Activated CD4-positive, alpha-beta T cell treated with anti-CD3 and anti-CD28 coated beads, Interleukin-2, amount 50 U/mL, for 16 hours (primary cell): Measurements from ENCODE around the gene CYP26B1.

Experiments
- DNase-seq: peaks from one replicate; pipeline ENCODE4 v3.0.0-alpha.2; 2020

Gene CYP26B1

DNA sequence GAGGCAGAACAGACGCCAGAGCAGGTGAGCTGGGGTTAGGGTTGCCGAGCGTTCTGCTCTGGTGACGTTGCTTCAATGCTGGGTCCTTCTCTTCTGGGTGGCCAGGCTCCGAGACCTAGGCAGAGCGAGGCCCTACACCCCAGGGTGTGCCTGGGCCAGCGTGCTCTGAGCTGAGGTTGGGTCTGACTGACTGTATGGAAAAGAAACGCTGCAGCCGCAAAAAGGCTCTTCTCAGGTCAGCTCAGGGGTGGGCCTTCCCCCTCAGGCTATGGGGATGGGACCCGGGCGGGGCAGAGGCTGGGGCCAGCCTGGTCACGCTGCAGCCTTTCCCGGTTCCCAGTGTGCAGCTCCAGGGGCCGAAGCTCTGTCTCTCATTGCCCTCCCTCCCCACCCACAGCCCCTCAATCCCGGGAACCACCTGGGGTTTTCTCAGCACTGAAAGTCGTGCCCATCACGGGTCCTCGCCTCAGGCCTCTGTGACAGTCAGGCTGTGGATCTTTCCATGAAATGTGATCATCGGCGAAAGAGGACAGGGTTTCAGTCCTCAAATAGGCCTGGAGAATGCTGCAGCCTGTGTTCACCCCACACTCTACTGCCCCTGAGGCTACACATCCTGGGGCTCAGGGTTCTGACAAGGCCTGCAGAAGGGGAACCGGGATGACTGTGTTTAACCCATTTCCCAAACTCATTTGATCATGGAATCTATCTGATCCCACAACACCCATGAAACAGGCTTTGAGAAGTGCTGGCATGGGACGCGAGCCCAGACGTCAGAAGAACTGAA lies 19.4 kb downstream of the CYP26B1 start:
- no peak for DNase-seq

DNA sequence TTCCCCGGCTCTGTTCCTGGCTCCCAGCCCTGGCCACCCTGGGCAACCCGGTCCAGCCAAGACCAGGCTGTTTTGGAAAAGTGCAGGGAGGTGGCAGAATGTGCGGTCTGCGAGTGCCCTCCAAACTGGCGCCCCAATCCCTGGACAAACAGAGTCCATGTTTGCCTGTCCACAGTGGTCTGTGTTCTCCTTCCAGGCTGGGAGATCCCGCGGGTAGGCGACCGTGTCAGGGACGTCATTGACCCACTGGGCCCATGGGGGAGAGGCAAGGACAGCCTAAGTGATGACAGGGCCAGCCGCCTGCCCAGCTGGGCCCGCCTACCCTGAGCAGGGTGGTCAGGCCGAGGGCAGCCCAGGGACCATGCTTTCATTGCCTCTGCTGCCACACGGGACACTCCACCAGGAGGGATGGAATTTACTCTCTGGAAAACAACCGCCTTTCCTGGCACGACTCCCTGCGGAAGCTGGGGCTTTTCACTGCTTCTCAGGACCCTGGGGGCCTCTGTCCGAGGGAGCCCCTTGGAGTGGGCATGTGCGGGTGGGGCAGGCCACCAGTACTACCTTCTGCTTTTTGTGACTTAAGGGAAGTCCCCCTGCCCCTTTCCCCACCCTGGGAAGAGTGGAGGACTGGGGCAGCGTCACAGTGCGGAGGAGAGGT lies 20.1 kb downstream of the CYP26B1 start:
- DNase-seq, result no peak

DNA sequence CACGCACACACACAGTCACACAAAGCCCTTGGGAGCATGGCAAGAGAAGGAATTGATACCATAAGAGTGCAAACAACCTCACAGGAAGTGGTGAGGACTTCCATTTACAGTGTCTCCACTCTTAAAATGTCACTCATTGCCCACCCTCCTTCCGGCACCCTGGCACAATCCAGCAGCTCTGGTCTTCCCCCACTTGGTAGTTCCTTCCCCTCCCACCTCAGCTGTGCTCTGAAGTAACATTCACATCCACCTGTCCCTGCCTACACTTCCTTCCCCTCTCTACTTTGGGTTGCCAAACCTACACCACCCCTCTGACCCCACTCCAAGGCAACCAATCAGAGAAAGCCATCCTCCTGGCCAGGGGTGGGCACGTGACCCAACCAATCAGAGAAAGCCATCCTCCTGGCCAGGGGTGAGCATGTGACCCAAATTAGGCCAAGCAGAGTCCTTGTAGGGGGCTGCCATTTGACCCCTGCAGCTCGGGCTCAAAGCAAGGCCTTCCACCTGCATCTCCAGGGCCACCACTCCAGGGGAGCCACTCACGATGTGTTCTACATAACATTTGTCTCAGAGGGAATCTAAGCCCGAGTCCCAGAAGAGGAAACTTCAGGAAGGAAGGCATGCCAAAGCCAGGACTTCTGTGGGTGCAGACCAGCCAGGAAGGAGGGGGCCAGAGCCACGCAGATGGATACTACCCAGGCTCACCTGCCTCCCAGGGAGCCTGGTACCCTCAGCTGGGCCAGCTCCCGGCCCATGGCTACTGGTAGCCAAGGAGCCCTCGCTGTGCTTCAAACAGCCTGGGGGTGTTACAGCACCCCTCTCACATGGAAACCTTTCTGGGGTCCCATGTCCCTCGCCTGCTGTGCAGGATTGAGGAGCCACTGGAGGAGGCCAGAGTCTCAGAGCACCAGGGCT lies 21.2 kb downstream of the CYP26B1 start:
- DNase-seq, result no peak

DNA sequence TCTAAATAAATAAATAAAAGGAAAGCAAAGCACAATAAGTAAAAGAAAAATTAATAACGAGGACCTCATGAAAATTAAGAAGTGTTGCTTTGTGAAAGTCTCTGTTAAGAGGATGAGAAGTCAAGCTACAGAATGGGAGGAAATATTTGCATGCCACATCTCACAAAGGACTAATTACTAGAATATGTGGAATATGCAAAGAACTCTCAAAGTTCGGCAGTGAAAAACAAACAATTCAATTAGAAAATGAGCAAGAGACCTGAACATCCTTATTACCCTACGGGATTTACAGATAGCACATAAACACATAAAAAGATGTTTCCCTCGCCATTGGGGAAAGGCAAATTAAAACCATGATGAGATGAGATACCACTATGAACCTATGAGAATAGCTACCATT lies 23.3 kb downstream of the CYP26B1 start:
- no peak for DNase-seq

DNA sequence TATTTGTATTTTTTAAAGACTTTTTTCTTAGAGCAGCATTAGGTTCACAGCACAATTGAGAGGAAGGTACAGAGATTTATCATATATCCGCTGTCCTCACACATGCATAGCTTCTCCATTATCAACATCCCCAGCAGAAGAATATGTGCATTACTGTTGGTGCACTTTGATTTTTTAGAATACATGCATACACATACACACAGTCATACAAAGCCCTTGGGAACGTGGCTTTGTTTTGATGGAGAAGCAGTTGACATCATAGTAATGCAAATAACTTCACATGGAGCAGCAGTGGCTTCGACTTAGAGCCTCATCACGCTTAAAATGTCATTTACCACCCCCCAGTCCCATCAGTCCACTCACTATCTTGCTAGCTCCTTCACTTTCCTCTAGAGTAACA lies 26.5 kb downstream of the CYP26B1 start:
- DNase-seq, result no peak

DNA sequence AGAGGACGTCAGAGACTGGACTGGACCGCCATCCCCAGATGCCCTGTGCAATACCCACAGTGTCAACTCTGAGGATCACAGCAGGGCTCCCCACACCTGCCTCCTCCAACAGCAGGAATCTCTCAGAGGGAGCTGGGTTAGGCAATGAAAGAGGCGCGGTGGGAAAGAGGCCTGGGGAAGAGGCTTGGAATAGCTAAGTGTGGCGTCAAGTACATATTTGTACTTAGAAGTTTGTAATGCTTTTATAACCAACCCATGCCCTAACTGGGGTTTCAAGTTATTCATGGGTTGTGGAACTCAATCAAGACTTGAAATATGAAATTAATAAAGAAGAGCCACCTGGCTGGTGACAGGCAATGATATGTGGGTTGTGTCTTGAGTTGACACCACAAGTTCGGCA lies 28.7 kb downstream of the CYP26B1 start:
- DNase-seq, result no peak

DNA sequence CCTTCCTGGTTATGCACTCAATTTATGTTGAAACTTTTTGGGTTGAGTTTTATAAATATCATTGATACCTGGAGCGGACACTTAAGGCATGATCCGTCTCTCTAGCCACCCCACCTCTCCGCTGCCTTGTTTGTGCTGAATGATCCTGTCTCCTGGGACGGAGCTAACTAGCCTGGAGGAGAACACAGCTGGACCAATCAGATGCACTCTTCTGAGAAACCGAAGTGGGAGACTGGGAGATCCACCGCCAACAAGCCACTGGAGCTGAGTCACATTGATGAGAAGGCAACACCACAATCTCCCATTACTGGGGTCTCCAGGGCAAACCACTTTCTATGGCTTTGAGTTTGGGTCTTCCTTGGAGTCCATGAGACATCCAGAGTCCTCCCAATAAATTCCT lies 29.3 kb downstream of the CYP26B1 start:
- DNase-seq, result no peak

DNA sequence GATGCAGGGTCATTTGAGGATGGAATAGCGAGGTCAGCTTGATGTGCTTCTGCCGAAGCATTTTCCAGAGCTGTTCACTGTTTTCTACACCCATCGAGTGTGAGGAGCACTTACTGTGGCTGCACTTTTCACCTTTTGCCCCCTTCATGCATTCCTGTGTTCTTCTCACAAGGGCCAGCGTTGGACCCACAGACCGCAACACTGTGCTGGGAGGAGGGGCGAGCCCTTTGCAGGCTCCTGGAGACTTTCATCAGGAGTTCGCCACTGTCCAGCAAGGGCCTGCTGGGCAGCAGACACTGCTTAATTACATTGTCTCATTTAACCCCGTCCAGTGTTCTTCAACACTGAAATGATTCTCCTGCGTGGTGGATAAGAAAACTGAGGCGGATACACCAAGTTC lies 29.9 kb downstream of the CYP26B1 start:
- no peak for DNase-seq

DNA sequence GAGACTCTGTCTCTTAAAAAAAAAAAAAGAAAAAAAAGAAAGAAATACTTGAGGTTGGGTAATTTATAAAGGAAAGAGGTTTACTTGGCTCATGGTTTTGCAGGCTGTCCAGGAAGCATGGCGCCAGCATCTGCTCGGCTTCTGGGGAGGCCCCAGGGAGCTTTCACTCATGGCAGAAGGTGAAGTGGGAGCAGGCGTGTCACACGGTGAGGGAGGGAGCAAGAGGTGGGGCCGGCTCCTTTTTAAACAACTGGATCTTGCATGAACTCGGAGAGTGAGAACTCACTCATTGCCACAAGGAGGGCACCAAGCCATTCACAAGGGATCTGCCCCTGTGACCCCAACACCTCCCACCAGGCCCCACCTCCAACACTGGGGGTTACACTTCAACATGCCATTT lies 30.6 kb downstream of the CYP26B1 start:
- DNase-seq, result no peak

DNA sequence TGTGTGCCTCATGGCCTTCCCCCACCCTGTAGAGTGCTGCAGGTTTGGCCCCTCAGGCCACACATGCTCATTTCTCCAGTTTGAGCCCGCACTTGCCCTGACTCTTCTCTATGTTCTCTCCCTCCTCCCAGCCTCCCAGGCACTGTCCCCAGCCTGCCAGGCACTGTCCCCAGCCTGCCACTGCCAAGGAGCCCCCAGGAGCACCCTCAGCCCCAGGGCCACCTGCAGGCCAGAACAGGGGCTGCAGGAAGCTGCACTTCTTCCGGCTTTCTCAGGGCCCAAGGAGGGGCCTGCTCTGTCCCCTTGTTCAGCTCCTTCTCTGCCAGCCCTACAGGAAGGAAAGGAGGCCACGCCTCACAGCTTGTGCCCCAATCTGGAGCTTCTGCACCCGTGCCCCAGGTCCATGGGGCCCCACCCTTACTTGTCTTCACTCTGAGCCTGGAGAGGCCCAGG lies 31.6 kb downstream of the CYP26B1 start:
- no peak for DNase-seq

DNA sequence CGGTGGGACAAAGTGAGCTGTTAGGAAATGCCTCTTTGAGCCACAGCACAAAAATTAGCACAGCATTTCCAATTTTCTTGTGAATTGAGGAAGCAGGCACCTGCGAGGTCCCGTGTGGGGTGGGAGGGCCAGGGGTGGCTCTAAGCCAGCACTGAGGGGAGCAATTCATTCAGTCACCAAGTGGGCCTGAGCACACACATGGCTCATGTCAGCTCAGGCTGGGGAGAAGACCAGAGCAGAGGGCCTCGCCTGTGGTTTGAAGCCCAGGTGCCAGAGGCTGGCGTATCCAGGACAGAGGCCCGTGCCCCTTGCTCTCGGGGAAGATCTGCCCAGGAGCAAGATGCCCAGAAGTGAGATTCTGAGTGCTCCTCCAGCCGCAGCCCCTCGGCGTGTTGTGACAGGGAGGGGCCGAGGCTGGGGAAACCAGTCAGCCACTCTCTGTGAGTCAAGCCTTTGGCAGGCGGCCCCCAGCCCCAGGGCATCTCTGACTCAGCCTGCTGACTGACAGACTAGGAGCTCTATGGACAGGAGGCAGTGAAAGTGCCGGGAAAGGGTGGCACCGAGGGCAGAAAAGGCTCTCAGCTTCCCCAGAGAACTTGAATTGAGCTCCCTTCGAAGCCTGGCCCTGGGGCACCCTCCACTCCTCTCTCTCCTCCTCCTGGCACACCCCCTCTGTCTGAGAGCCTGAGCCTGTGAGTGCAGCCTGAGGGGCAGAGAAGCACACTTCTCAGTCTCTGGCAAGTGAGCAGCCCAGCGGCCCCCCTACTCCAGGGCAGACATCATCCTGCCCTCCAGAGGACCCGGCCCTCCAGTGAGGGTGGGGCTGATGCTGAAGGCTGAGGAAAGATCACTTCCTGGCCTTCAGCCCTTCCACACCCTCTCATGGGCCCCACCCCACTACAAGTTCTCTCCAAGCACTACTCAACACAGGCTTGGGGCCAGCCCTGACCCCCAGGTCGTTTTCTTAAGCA lies 32.3 kb downstream of the CYP26B1 start:
- no peak for DNase-seq

DNA sequence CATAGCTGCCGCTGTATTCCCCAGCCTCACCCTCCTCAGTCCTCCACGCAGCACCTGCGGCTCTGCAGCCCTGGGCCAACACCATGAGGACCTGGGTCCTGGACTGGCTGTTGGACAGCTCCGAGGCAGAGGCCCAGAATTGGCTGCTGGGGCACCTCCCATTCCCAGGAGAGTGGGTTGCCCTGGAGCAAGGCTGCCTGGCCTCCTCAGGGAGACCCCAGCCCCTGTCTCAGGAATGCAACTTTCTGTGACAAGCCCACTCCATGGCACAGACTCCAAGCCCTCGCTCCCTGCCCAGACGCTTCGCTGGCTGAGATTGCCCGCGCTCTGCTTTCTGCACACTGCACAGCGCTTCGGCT lies 33.0 kb downstream of the CYP26B1 start:
- DNase-seq, result no peak

DNA sequence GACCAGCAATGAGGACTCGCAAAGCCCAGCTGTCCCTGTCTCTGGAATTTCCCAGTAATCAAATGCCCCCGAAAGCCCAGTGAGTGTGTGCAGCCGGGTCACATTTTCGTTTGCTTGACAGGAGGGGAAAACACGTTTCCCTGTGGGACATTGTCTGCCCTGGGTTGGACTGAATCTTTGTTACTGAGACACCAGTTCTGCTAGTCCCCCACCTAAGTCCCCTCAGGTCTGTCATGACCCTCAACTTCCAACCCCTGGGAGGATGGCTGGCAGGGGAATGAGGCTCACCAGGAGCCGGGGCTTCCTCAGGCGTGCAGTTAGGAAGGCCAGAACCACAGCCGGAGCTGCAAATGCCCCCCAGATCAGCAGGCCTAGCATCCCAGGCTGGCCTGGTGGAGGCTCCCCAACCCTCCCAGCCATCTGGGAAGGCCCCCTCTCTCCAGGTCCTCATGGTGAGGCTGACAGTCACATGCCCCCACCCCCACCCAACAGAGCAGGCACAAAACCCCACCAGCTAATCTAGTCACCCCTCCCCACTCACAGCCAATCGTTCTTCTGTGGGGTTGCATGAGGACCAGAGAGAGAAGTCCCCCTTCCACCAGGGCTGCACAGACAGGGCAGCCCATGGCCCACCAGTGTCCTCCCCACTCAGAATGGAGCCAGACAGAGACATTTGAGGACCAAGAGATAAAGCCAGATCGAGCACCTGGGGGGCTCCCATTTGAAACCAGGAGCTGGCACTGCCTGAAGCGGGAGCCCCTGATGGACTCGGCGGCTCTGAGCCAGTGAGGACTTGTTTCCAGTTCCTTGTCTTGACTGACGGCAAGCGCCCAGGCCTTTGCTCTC lies 33.6 kb downstream of the CYP26B1 start:
- no peak for DNase-seq

DNA sequence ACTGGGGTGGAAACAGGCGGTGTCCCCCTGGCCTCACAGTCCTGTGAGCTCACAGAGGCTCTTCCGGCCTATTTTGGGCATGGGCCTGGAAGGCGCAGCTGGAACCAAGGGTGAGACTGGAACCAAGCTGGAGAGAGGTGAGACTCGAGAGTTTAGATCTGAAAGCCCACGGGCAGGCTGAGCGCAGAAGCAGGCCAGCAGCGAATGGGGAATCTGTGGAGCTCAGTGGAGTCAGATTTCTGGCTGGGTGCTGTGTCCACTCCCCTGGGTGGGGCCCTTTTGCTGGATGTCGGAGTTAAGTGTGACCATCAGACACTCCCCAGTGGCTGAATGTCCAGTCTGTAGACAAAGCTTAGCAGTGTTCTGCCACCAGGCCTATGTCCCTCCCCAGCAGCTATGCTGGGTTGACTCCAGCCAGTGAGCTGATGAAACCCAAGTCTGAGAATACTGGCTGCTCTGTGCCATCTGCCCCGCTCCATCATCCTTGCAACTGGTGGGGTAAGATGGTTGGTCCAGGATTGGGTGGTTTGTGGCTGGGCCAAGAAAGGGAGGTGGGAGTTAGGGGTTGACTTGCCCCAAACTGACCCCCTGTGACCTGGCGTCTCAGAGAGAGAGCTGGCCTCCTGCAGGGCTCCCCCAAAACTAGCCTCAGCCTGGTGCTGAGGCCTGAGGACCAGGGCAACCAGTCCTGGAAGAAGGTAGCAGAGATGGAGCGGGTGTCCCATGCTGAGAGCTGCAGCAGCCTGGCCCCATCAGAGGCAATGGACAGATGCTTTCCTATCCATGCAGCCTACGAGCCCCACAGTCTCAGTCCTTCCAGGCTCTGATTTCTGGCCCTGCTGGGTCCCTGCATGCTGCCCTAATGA lies 34.4 kb downstream of the CYP26B1 start:
- DNase-seq, result no peak

DNA sequence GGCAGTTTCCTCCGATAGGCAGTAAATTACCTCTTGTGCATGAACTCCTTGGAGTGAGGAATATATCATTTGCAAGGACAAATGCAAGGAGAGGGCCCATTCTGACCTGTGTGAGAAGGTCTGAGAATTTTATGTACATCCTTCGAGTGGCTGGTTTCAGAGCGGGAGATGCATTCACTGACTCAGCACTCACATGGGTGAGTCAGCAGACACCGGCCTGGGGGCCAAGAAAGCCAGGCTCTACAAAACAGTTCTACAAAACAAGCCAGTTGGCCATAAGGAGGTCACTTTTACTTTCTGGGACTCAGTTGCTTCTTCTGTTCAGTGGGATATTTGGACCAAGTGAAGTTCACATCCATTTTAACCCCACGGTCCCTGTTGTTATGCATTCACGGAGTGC lies 35.3 kb downstream of the CYP26B1 start:
- DNase-seq, result no peak

DNA sequence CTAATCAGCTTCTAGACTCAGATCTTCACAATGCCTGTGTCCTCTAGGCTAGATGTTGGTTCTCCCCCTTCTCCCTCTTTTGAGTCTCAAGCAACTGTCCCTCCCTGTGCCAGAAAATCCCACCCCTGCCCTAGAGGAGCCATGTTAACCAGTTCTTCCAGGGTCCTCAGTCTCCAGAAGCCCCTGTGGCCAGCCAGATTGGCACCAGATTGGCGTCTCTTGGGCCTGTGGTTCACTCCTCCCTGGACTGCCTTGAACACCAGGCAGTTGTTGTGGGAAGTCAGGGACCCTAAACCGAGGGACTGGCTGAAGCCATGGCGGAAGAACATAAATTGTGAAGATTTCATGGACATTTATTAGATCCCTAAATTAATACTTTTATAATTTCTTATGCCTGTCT lies 36.6 kb downstream of the CYP26B1 start:
- DNase-seq, result no peak

DNA sequence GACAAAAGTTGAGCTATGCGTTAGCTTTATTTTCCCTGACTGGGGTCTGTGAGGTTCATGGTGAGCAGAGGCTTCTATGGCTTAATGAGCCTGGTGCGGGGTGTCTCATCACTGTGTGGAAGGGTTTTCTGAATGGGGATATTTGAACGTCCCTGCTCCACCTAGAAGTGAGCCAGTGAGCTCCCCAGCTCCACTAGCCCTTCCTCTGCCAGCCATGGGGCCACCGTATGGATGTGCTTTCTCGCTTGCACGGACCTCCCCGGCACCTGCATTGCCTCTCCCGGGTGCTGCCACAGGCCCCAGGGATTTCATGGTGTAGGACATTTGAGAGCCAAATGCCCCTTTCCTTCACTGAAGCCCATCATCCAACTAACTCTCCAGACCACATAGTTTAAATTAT lies 37.8 kb downstream of the CYP26B1 start:
- DNase-seq, result no peak

DNA sequence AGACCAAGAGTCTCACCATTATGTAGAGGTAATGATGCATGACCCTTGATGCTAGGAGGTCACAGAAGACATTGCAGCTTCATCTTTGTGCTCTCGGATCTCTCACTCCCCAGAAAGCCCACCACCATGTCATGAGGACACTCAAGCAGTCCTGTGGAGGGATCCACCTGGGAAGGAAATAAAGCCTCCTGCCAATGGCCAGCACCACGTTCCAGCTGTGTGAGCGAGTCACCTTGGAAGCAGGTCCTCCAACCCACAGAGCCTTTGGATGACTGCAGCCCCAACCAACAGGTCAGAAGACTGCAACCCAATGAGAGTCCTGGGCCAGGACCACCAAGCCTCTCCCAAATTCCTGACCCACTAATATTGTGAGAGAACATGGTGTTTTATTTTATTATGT lies 38.4 kb downstream of the CYP26B1 start:
- DNase-seq, result no peak

DNA sequence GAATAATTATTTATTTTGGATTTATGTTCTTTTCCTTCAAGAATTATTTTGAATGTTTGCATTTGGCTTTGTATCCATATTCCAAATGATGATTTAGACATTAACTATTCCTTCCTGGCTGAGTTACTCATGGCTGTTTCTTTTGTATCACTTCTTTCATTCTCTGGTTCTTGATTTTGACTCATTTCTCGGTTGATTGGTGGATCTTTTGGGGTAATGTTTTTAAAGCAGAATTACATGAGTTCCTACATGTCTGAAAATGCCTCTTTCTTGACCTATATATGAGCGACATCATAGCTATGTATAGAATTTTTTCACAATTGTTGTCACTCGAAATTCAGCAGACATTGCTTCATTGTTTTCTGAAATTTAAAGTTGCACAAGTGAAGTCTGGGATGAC lies 39.5 kb downstream of the CYP26B1 start:
- DNase-seq, result no peak

DNA sequence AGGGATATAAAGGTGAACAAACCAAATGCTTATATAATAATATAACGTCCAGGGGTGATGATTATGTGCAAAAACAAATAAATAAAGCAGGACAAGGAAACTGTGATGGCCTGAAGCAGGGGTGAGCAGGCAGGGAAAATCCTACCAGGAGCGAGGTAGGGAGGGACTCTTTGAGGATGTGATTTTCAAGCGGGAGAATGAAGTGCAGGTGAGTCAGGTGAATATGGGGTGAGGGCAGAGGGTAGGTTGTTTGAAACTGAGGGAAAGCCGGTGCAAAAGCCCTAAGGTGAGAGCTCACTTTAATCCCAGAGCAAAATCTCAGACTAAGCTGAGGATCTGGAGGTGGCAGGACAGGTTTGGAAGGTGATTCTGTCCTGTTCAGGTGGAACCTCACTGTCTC lies 40.7 kb downstream of the CYP26B1 start:
- DNase-seq, result no peak
